ENCODE data around the gene RIMKLB.
"Not testable (repeated sequence)": the region's sequence is repeated elsewhere in the genome, so short reads cannot be mapped to it uniquely, and the experiment has no call there.

RIMKLB gene

GRCh38 chr12:8818526-8818925, 120.7 kb downstream of the RIMKLB start:
- DNase-seq (ENCODE audit: low read depth, low spot score), result no peak

GRCh38 chr12:8819666-8819980, 121.8 kb downstream of the RIMKLB start:
- DNase-seq (ENCODE audit: low read depth, low spot score), result no peak

GRCh38 chr12:8820676-8821407, 123.1 kb downstream of the RIMKLB start:
- not testable (repeated sequence) for DNase-seq (ENCODE audit: low read depth, low spot score)

GRCh38 chr12:8821591-8821990, 123.8 kb downstream of the RIMKLB start:
- no peak for DNase-seq (ENCODE audit: low read depth, low spot score)

- DNase-seq (ENCODE audit: low read depth, low spot score), result no peak
These were observed 124.5 kb downstream of the RIMKLB start, which contains the start of gene A2ML1 for GRCh38 chr12:8822298-8822697. Gene A2ML1 (plus strand): TSS chr12:8822621. CDS start chr12:8822652, 31 bp downstream.

- no peak for DNase-seq (ENCODE audit: low read depth, low spot score)
These were observed 125.9 kb downstream of the RIMKLB start for GRCh38 chr12:8823565-8824300.

- DNase-seq (ENCODE audit: low read depth, low spot score), result no peak
These were observed 129.9 kb downstream of the RIMKLB start for GRCh38 chr12:8827551-8828256.

- no peak for DNase-seq (ENCODE audit: low read depth, low spot score)
These were observed 130.7 kb downstream of the RIMKLB start for GRCh38 chr12:8828257-8829124.

- DNase-seq (ENCODE audit: low read depth, low spot score), result no peak
These were observed 131.3 kb downstream of the RIMKLB start for GRCh38 chr12:8829125-8829518.

- DNase-seq (ENCODE audit: low read depth, low spot score), result no peak
These were observed 131.8 kb downstream of the RIMKLB start for GRCh38 chr12:8829621-8830020.

- DNase-seq (ENCODE audit: low read depth, low spot score), result no peak
These were observed 133.3 kb downstream of the RIMKLB start for GRCh38 chr12:8831116-8831515.

GRCh38 chr12:8832500-8832899, 134.7 kb downstream of the RIMKLB start:
- DNase-seq (ENCODE audit: low read depth, low spot score), result no peak

Data from activated naive CD8-positive, alpha-beta T cell treated with anti-CD3 and anti-CD28 coated beads, Interleukin-2, amount 50 U/mL, for 16 hours (primary cell).